ENCODE measurements around the gene MAPK4.

DNA sequence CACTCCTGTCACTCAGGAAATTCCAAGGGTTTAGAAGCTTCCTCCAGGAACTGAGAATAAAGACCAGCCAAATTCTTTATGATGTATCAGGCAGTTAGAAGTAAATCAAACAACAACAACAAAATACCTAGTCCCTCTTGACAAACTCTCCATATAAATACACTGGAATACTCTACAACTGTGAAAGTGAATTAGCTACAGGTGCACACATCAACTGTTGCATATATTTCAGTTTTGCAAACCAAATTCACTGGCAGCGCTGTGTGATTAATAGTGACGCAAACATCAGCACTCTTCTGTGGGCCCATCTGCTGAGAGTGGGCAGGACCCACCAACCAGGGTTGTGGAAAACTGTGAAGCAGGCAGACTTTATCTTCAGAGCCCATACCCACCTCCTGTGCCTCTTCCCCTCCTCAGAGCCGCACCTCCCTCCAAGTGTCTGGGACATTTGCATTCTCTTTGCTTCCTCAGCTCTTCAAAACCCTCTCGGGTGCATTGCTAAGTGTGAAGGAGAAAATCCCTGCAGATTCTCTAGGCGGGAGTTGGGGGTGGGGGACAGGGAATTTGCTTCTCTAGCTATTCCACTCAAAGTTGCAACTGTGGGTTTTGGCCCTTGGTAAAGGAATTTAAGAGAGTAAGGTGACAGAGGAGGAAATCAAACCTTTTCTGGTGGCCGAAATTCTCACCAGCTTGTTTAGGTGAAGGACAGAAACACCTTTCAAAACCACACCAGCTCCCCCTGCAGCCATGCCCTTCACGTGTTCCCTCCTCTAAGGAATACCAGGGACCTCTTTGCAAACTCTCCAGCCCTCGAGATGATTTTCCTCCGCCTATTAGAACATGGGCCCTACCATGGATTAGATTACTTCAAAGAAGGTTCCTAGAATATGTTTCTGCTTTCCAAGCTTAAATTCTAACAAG, 140.6 kb downstream of the MAPK4 start:
- TF ChIP-seq, protein P1, sequence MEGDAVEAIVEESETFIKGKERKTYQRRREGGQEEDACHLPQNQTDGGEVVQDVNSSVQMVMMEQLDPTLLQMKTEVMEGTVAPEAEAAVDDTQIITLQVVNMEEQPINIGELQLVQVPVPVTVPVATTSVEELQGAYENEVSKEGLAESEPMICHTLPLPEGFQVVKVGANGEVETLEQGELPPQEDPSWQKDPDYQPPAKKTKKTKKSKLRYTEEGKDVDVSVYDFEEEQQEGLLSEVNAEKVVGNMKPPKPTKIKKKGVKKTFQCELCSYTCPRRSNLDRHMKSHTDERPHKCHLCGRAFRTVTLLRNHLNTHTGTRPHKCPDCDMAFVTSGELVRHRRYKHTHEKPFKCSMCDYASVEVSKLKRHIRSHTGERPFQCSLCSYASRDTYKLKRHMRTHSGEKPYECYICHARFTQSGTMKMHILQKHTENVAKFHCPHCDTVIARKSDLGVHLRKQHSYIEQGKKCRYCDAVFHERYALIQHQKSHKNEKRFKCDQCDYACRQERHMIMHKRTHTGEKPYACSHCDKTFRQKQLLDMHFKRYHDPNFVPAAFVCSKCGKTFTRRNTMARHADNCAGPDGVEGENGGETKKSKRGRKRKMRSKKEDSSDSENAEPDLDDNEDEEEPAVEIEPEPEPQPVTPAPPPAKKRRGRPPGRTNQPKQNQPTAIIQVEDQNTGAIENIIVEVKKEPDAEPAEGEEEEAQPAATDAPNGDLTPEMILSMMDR (IDR thresholded peaks at IDR 0.05) = no peak
- no peak for TF ChIP-seq POLR2A (IDR thresholded peaks at IDR 0.05)
- no peak for TF ChIP-seq EP300 (IDR thresholded peaks at IDR 0.05)
